Vagina (tissue), 2 donors: ENCODE measurements around the gene SEC16A. TPM values are rescaled to one million over a fixed set of nuclear protein-coding genes. Genes with fewer than 3 reads are reported as not detected.

Experiments
- DNase-seq, 2 donors: peaks; one replicate each; pipeline ENCODE4 v3.0.0-alpha.2; 2017; ENCODE audit errors: extremely low spot score in 2 of 2
- H3K27ac ChIP-seq: fragments of 200-600 bp; sonication (generic); one replicate; pipeline ENCODE4 v1.5.1; 2019
- H3K27me3 ChIP-seq: fragments of 200-600 bp; sonication (generic); one replicate; pipeline ENCODE4 v1.5.1; 2019
- H3K36me3 ChIP-seq, 2 donors: fragments of 200-600 bp; sonication (generic); one replicate each; pipeline ENCODE4 v1.5.1; 2017 to 2019
- H3K4me1 ChIP-seq: fragments of 200-600 bp; sonication (generic); one replicate; pipeline ENCODE4 v1.5.1; 2019
- H3K4me3 ChIP-seq, 2 donors: fragments of 200-600 bp; sonication (generic); 1 replicate in 1 of 2; 2 replicates in 1 of 2; pipeline ENCODE4 v1.5.1; 2016 to 2019
- H3K9me3 ChIP-seq: fragments of 200-600 bp; sonication (generic); one replicate; pipeline ENCODE4 v1.5.1; 2019
- CTCF ChIP-seq, 3 experiments: fragments of 450-650 bp in 2 of 3; fragments of 200-600 bp in 1 of 3; sonication (generic) in 1 of 3; IDR thresholded peaks; one replicate each; pipeline ENCODE4 v1.5.1; 2017 to 2019; ENCODE audit warnings: antibody characterized with exemption in 3 of 3, mild to moderate bottlenecking in 2 of 3, moderate library complexity in 2 of 3
- POLR2A ChIP-seq, 2 donors: fragments of 450-650 bp; IDR thresholded peaks; one replicate each; pipeline ENCODE4 v1.6.1; 2017; ENCODE audit warnings: antibody characterized with exemption in 2 of 2, mild to moderate bottlenecking in 2 of 2, moderate library complexity in 2 of 2
- POLR2AphosphoS5 ChIP-seq, 2 donors: sonication (generic); formaldehyde crosslinking; IDR thresholded peaks; one replicate each; pipeline ENCODE4 v1.9.0; 2017; ENCODE audit warnings: antibody characterized with exemption in 2 of 2, mild to moderate bottlenecking in 2 of 2, low read depth in 1 of 2; ENCODE audit not compliant: insufficient read depth in 1 of 2
- intact Hi-C: fragments of 100-400 bp; cut with DNase I; formaldehyde crosslinking; loops from one replicate; pipeline ENCODE4 v1.15.1; 2023
- total RNA-seq: library from RNA; depleted of rRNA; stranded (reverse); fragments of >200 nt; gene quantifications from one replicate; pipeline ENCODE4 v1.2.3, GENCODE V29; 2016

SEC16A gene
- total RNA-seq, 1 donor from 2014 or later: 52.3 TPM

- peaks cover 0 to 54% of the 10 kb centered on the region in 2 donors for H3K36me3 ChIP-seq
- TF ChIP-seq POLR2A (IDR thresholded peaks at IDR 0.05) (no peak), POLR2AphosphoS5 (IDR thresholded peaks at IDR 0.05; ENCODE audit: insufficient read depth in 1 of 2, low read depth in 1 of 2) (no peak), CTCF (IDR thresholded peaks at IDR 0.05) (no peak)
- intact Hi-C loops: no loop called here
Measured at GRCh38 chr9:136412962-136413361, 69.9 kb downstream of the SEC16A start.

DNA sequence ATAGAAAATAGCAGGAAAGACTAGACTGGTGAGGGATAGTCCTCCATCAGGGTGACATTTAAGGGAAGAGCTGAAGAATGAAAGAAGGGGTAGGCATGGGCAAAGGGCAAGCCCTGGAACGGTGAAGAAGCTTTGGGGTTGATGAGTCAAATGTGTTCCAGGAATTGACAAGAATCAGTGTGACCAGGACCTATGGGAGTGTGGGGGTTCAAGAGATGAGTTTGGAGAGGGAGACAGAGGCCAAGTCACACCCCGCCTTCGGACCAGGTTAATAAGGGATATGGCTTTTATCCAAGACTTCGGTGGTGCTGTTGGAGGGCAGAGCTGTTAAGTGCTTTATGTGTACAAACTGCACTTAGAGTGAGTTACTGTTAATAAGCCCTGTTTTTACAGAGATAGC, 71.5 kb downstream of the SEC16A start:
- Histone ChIP-seq H3K4me1 (peaks cover 36% of the 10 kb centered on the region), H3K9me3 (no peaks in the 10 kb centered on the region), H3K4me3 (peak overlapping the region; percentile 76 to 89), H3K27me3 (no peaks in the 10 kb centered on the region), H3K36me3 (peaks cover 0 to 47% of the 10 kb centered on the region in 2 donors), H3K27ac (no peak overlapping the region)
- intact Hi-C loops: no loop called here
- TF ChIP-seq CTCF (IDR thresholded peaks at IDR 0.05) (no peak), POLR2AphosphoS5 (IDR thresholded peaks at IDR 0.05; ENCODE audit: insufficient read depth in 1 of 2, low read depth in 1 of 2) (no peak), POLR2A (IDR thresholded peaks at IDR 0.05) (no peak)
- DNase-seq: no peak

More at GRCh38 chr9:136412962-136413361, 69.9 kb downstream of the SEC16A start:
- Histone ChIP-seq H3K27ac (no peak overlapping the region), H3K27me3 (no peaks in the 10 kb centered on the region), H3K4me1 (peaks cover 36% of the 10 kb centered on the region), H3K4me3 (no peak overlapping the region), H3K9me3 (no peaks in the 10 kb centered on the region)
- no peak for DNase-seq

DNA sequence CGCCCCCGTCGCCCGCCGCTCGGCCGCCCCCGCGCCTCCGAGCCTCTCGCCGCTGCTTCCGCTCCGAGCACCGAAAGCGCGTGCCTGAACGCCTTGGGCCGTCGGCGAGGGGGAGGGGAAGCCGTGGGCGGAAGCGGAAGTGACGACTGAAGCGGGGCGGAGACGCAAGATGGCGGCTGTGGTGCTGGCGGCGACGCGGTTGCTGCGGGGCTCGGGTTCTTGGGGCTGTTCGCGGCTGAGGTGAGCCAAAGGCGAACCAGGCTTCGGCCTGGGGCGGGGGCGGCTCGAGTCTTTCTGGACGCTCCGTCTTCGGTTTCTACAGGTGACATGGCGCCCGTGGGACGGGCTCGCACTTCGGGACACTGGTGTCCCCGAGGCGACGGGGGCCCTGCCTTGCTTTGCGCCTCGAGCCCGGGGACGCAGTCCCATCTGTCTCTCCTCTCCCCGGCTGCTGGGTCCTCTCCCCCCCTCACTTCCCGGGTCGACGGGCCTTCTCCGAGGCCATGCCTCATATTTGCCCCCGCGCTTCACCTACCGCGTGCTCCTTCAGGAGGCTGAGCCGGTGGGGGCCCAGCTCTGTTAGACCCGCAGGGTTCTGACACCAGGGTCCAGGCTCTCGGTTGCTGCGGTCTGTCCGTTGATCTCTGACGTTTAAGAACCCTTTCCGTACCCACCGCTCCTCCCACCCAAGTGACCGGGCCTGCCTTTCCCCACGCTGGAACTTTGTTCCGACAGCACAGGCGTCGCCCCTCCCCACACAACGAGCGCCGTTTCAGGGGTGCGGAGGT, 72.1 kb downstream of the SEC16A start, which contains the start of the genes ENTR1 and PMPCA:
ENTR1 (minus strand) TSS at position 115 of the 788 bp plus-strand sequence. CDS start 217 bp downstream, outside the sequence.
PMPCA (plus strand) TSS at position 159 of the 788 bp plus-strand sequence; CDS start at position 170, 11 bp downstream.
- no peak for DNase-seq
- H3K36me3 ChIP-seq: peaks cover 0 to 46% of the 10 kb centered on the region in 2 donors
- H3K4me3 ChIP-seq: peak within 1 kb of the TSS; percentile 76 to 89
- peak within 1 kb of the TSS; percentile 73 for H3K27ac ChIP-seq
- H3K9me3 ChIP-seq: no peaks in the 10 kb centered on the region
- H3K4me1 ChIP-seq: peaks cover 36% of the 10 kb centered on the region
- intact Hi-C loops: no loop called here
- H3K27me3 ChIP-seq: no peaks in the 10 kb centered on the region
- TF ChIP-seq POLR2A (IDR thresholded peaks at IDR 0.05) (peak in 1 of 2 donors; percentile 75), POLR2AphosphoS5 (IDR thresholded peaks at IDR 0.05; ENCODE audit: insufficient read depth in 1 of 2, low read depth in 1 of 2) (peak; percentile 76 to 94), CTCF (IDR thresholded peaks at IDR 0.05) (no peak)

GRCh38 chr9:136409557-136410455, 73.0 kb downstream of the SEC16A start:
- no peaks in the 10 kb centered on the region for H3K27me3 ChIP-seq
- peaks cover 0 to 44% of the 10 kb centered on the region in 2 donors for H3K36me3 ChIP-seq
- H3K4me3 ChIP-seq: peak overlapping the region; percentile 76 to 89
- peaks cover 36% of the 10 kb centered on the region for H3K4me1 ChIP-seq
- intact Hi-C loops: loop anchor here (10.0 kb wide), 1 partner anchor 95 kb away; no protein-coding TSS in a partner anchor
- no peaks in the 10 kb centered on the region for H3K9me3 ChIP-seq
- peak overlapping the region; percentile 62 for H3K27ac ChIP-seq
- no peak for DNase-seq
- TF ChIP-seq CTCF (IDR thresholded peaks at IDR 0.05): no peak
- TF ChIP-seq POLR2A (IDR thresholded peaks at IDR 0.05): no peak
- TF ChIP-seq POLR2AphosphoS5 (IDR thresholded peaks at IDR 0.05; ENCODE audit: insufficient read depth in 1 of 2, low read depth in 1 of 2): no peak
